ENCODE measurements around the gene DAGLA.

- no peak for TF ChIP-seq CTCF (IDR thresholded peaks at IDR 0.05)
- no peak for TF ChIP-seq POLR2A (IDR thresholded peaks at IDR 0.05)
These were observed 70.6 kb downstream of the DAGLA start for GRCh38 chr11:61750631-61751273.
